HEK293T (cell line): Measurements from ENCODE around the gene OR51E2.
"Not testable (repeated sequence)": the region's sequence is repeated elsewhere in the genome, so short reads cannot be mapped to it uniquely, and the experiment has no call there.

Experiments used
- CTCF ChIA-PET: fragments of 350-600 bp; formaldehyde crosslinking; extraction: SDS; loops from one replicate; lab custom pipeline; 2021; ENCODE audit warnings: antibody characterized with exemption, inconsistent platforms; lab: Yijun Ruan, JAX
- POLR2A ChIA-PET: fragments of 350-600 bp; formaldehyde crosslinking; extraction: SDS; loops from one replicate; lab custom pipeline; 2020; ENCODE audit warnings: antibody characterized with exemption, inconsistent platforms; lab: Yijun Ruan, JAX
- DNase-seq: peaks from one replicate; pipeline ENCODE4 v3.0.0; 2012; ENCODE audit warnings: mixed read lengths; ENCODE audit errors: extremely low spot score
- ARNT ChIP-seq: fragments of 450-650 bp; IDR thresholded peaks from 2 replicates; pipeline ENCODE4 v1.6.1; 2017; ENCODE audit warnings: mild to moderate bottlenecking
- BHLHE40 ChIP-seq: fragments of 450-650 bp; IDR thresholded peaks from 2 replicates; pipeline ENCODE4 v1.6.1; 2016; ENCODE audit warnings: mild to moderate bottlenecking, moderate library complexity, borderline replicate concordance
- CTBP1 ChIP-seq: fragments of 450-650 bp; IDR thresholded peaks from 2 replicates; pipeline ENCODE4 v1.6.1; 2016; ENCODE audit warnings: borderline replicate concordance
- ELF4 ChIP-seq: fragments of 450-650 bp; IDR thresholded peaks from 2 replicates; pipeline ENCODE4 v1.6.1; 2017; ENCODE audit warnings: antibody characterized with exemption
- FOXA1 ChIP-seq: fragments of 450-650 bp; IDR thresholded peaks from 2 replicates; pipeline ENCODE4 v1.6.1; 2016; ENCODE audit warnings: mild to moderate bottlenecking
- FOXK2 ChIP-seq: fragments of 450-650 bp; IDR thresholded peaks from 2 replicates; pipeline ENCODE4 v1.6.1; 2016; ENCODE audit warnings: mild to moderate bottlenecking
- FOXM1 ChIP-seq: fragments of 450-650 bp; IDR thresholded peaks from 2 replicates; pipeline ENCODE4 v1.6.1; 2017; ENCODE audit warnings: mild to moderate bottlenecking, borderline replicate concordance
- HDGF ChIP-seq: fragments of 450-650 bp; IDR thresholded peaks from 2 replicates; pipeline ENCODE4 v1.6.1; 2017; ENCODE audit warnings: antibody characterized with exemption, borderline replicate concordance
- L3MBTL2 ChIP-seq: fragments of 450-650 bp; conservative IDR thresholded peaks from 2 replicates; pipeline ENCODE4 v1.6.1; 2016; ENCODE audit warnings: mild to moderate bottlenecking
- LEF1 ChIP-seq: fragments of 450-650 bp; IDR thresholded peaks from 2 replicates; pipeline ENCODE4 v1.6.1; 2017; ENCODE audit warnings: mild to moderate bottlenecking, borderline replicate concordance
- NFRKB ChIP-seq: fragments of 450-650 bp; IDR thresholded peaks from 2 replicates; pipeline ENCODE4 v1.6.1; 2016; ENCODE audit warnings: mild to moderate bottlenecking, moderate library complexity
- SP1 ChIP-seq: fragments of 450-650 bp; IDR thresholded peaks from 2 replicates; pipeline ENCODE4 v1.6.1; 2017
- SUZ12 ChIP-seq: fragments of 450-650 bp; IDR thresholded peaks from 2 replicates; pipeline ENCODE4 v1.6.1; 2016; ENCODE audit warnings: mild to moderate bottlenecking
- TARDBP ChIP-seq: fragments of 450-650 bp; IDR thresholded peaks from 2 replicates; pipeline ENCODE4 v1.6.1; 2016
- ZNF384 ChIP-seq: fragments of 450-650 bp; IDR thresholded peaks from 2 replicates; pipeline ENCODE4 v1.6.1; 2016
- TF ChIP-seq, protein P1 (sequence below): fragments of 450-650 bp; IDR thresholded peaks from 2 replicates; pipeline ENCODE4 v1.6.1; 2016

OR51E2 gene, protein sequence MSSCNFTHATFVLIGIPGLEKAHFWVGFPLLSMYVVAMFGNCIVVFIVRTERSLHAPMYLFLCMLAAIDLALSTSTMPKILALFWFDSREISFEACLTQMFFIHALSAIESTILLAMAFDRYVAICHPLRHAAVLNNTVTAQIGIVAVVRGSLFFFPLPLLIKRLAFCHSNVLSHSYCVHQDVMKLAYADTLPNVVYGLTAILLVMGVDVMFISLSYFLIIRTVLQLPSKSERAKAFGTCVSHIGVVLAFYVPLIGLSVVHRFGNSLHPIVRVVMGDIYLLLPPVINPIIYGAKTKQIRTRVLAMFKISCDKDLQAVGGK

DNA sequence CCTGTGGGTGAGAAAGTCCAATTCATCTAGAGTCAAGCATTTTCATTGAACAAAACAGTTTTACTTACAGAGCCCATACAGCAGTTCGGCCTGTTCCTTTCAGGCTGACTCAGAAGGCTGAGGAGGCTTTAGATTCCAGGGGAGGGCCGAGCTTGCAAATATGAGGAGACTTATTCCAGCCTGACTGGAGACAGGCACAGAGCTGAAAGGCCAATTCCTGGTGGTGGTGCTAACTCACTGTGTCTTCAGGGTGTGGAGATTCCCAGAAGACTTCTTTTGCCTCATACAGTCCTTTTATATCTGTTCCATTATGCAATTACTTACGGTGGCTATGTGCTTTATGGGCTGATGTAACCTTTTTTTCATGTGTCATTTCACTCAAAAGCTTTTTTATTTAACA is at the start of gene OR51E2:
Gene OR51E2 (minus strand): TSS at position 269 of the 400 bp plus-strand sequence. CDS start 15,142 bp downstream, outside the sequence.
- TF ChIP-seq ELF4 (no peak), FOXA1 (no peak), SP1 (no peak), LEF1 (no peak), CTBP1 (no peak), SUZ12 (no peak), FOXK2 (no peak), FOXM1 (no peak), ZNF384 (no peak), BHLHE40 (no peak), ARNT (no peak), TARDBP (no peak)
- TF ChIP-seq, protein P1, sequence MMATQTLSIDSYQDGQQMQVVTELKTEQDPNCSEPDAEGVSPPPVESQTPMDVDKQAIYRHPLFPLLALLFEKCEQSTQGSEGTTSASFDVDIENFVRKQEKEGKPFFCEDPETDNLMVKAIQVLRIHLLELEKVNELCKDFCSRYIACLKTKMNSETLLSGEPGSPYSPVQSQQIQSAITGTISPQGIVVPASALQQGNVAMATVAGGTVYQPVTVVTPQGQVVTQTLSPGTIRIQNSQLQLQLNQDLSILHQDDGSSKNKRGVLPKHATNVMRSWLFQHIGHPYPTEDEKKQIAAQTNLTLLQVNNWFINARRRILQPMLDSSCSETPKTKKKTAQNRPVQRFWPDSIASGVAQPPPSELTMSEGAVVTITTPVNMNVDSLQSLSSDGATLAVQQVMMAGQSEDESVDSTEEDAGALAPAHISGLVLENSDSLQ = no peak
- ChIA-PET POLR2A (no interaction called here), CTCF (no interaction called here)
- DNase-seq = no peak

DNA sequence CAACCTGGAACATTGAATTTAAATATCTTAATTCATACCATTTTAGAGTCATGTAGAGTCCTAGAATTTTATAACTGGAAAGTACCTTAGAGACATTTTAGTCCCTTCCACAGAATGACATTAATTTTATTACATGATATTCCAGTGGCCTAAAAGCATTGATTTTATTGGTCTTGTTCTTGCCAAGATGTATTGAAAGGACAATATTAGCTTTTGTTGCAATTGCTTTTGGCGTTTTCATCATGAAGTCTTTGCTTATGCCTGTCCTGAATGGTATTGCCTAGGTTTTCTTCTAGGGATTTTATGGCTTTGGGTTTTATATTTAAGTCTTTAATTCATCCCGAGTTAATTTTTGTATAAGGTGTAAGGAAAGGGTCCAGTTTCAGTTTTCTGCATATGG is 43.1 kb upstream of the OR51E2 start:
- POLR2A ChIA-PET = no interaction called here
- CTCF ChIA-PET = no interaction called here
- no peak for DNase-seq
- TF ChIP-seq, protein P1 = no peak
- TF ChIP-seq TARDBP = no peak
- TF ChIP-seq ELF4 = no peak
- TF ChIP-seq ARNT = no peak
- no peak for TF ChIP-seq HDGF
- TF ChIP-seq CTBP1 = no peak
- TF ChIP-seq L3MBTL2 = no peak
- no peak for TF ChIP-seq FOXK2
- no peak for TF ChIP-seq FOXM1
- TF ChIP-seq LEF1 = no peak
- no peak for TF ChIP-seq SUZ12
- no peak for TF ChIP-seq BHLHE40

DNA sequence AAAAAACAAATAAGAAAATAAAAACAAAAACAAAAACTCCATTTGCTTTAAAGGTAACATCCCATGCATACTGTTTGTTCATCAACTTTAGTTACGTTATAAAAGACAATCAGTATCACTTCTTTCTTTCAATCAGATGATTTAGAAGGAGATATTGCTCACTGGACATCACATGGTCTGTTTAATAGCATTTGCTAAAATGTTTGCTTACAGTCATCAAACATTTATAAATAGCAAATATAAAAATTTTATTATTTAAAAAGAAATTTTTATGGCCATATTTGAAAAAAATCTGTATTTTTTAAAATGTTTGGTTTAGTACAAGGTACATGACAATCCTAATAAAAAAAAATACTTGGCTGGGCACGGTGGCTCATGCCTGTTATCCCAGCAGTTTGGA is 29.5 kb upstream of the OR51E2 start:
- CTCF ChIA-PET = no interaction called here
- POLR2A ChIA-PET = no interaction called here
- no peak for TF ChIP-seq SUZ12
- DNase-seq = no peak

DNA sequence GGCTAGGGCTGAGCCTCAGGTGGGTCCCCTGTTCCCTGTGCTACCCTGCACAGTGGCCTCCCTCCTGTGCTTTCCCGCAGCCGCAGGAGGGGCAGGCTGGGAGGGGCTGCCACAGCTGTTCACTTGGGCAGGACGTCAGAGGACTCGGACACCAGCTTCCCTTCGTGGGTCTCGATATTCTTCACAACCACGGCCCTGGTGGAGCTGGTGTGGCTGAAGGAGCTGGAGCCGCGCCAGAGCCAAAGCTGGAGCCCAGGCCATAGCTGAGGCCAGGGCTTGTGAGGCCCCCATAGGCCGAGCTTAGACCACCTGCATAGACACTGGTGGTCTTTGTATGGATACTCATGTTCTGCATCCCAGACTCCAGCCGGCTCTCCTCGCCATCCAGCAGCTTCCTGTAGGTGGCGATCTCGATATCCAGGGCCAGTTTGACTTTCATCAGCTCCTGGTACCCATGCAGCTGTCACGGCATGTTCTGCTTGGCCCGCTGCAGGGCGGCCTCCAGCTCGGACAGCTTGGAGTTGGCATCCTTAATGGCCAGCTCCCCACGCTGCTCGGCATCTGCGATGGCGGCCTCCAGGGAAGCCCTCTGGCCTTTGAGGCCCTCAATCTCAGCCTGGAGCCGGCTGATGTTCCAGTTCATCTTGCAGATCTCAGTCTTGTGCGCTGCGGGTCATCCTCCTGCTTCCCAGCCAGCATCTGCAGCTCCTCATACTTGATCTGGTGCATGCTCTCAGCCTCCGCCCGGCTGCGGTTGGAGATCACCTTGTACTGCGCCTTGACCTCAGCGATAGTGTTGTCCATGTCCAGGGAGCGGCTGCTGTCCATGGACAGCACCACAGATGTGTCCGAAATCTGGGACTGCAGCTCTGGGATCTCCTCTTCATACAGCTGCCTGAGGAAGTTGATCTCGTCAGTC is 25.2 kb upstream of the OR51E2 start:
- CTCF ChIA-PET, POLR2A ChIA-PET: not testable (repeated sequence)
- DNase-seq = peak; percentile 13

DNA sequence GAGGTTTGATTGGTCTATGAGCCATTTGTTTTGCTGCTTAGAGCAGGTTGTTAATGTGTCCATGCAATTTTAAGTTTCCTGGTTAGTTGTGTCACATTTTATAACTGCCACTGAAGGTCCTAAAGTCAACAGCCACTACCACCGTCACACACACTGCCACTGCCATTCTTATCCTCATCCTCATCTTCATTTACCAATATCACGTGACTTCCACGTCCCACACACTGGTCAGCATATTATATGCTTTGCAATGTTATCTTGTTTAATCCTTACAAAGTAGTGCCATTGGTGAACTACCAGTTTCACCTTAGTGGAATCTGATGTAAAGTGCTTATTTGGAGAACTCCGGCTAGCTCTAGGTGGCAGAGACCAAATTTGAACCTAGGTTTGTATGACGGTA is 16.6 kb upstream of the OR51E2 start:
- no peak for DNase-seq
- ChIA-PET POLR2A (no interaction called here), CTCF (no interaction called here)
- no peak for TF ChIP-seq ZNF384
- no peak for TF ChIP-seq SUZ12

DNA sequence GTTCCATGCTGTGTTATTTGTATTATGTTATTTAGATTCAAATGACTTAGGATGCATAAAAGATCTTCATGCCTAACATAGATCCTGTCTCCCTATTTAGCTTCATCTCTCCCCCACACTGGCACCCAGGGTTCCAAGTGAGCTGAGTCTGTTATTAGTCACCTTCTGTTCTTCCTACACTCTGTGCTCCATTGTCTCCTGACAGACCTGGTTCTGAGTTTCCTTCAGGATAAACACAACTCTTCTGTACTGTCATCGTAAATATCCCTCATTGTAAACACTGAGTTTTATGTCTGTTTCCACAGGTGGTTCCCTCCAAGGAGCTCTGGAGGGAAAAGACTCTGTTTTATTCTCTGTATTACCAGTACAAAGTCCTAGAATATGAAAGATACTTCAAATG is 15.6 kb upstream of the OR51E2 start:
- TF ChIP-seq FOXM1 (no peak), FOXK2 (no peak), LEF1 (no peak), BHLHE40 (no peak), HDGF (no peak), ZNF384 (no peak), L3MBTL2 (no peak)
- DNase-seq = no peak
- ChIA-PET CTCF (no interaction called here), POLR2A (no interaction called here)

DNA sequence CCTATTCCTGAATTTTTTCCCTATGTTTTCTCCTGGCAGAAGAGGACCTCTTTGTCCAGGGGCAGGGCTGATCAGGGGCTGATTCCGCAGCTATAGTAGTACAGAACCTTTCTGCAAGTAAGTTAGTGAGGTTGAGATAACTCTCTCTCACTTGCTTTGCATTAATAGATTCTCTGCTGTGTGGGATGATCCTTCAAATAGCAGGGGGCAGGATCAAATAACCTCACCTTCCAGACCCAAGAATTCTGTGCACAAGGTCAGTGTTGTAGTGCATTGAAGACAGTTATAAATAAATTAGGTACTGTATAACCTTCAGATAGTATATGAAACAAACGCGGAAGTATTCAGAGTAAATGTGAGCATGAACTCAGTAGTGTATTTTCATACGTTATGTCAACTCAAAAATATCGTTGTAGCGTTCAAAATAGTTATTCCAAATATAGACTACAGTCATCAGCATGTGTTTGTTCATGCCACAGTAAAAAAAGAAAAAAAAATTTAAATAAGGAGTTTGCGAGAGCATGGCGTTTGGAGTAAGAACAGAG is 7.2 kb upstream of the OR51E2 start:
- DNase-seq = no peak
- TF ChIP-seq FOXM1 (no peak), LEF1 (no peak), NFRKB (no peak), FOXK2 (no peak), ELF4 (no peak), SP1 (no peak), HDGF (no peak), BHLHE40 (no peak)
- ChIA-PET POLR2A (no interaction called here), CTCF (no interaction called here)
